HG02623 (cell line): Measurements from ENCODE around the gene CEP104.
A peak's percentile ranks its signal among the peaks of the same experiment; 100 is the strongest.
"Not testable (repeated sequence)": the region's sequence is repeated elsewhere in the genome, so short reads cannot be mapped to it uniquely, and the experiment has no call there.

Experiments used
- ATAC-seq: cut with Tn5 transposase; IDR thresholded peaks from one replicate; pipeline ENCODE4 v1.9.1; 2021; ENCODE audit warnings: moderate library complexity; ENCODE audit not compliant: unreplicated experiment

Gene CEP104

DNA sequence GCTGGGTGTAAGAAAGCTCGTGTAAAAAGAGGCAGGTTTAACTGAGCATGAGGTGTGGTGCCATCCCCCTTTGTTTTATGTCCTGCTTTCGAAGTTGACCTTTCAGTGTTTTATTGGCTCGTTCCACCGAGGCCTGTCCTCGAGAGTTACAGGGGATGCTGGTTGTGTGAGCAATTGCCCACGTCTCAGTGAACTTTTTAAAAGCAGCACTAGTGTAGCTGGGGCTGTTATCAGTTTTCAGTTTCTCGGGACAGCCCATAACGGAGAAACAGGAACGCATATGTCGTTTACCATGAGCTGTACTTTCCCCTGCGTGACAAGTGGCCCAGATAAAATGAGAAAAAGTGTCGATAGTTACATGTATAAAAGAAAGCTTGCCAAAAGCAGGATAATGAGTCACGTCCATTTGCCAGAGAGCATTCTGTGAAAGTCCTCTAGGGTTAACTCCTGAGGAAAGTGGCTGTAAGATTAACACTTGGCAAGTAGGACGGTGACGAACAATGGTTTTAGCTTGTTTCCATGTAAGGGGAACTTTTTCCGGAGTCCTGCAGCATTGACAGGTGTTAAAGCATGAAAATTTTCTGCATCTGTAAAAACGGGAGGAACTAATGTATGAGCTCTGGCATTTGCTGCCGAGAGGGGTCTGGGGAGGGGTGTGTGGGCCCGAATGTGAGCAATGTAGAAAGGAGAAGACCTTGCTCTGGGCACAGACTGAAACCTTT lies 52.9 kb downstream of the CEP104 start:
- ATAC-seq, result no peak

DNA sequence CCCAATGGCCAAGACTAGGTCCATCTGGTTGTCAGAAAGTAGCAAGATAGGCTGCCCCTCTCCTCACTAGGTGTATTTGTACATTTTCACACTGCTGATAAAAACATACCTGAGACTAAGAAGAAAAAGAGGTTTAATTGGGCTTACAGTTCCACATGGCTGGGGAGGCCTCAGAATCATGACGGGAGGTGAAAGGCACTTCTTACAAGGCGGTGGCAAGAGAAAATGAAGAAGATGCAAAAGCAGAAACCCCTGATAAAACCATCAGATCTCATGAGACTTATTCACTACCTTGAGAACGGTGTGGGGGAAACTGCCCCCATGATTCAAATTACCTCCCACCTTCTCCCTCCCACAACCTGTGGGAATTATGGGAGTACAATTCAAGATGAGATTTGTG lies 56.2 kb downstream of the CEP104 start:
- not testable (repeated sequence) for ATAC-seq

DNA sequence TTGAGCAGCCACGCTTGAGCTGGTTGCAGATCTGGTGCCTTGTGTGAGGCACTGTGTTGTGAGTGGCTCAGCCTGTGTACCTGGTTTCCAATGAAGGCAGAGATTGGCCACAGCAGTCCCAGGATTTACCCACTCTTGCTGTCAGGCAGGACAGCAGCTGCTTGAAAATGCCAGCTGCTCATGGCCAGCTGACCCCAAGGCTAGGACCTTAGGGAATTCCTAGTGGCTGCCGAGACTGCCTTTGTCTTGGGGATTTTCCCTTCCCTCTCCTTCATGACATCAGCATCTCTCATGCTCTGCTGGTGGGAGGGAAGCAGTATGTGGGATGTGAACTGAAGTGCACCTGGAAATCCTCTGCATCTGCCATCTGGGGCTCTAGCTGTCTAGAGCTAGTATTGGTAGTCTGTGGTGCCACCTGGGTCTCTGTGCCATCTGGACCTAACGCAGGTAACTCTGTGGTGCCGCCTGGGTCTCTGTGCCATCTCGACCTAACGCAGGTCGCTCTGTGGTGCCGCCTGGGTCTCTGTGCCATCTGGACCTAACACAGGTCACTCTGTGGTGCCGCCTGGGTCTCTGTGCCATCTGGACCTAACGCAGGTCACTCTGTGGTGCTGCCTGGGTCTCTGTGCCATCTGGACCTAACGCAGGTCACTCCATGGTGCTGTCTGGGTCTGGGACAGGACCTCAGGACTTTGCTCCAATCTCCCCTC lies 56.9 kb downstream of the CEP104 start:
- ATAC-seq, result no peak

DNA sequence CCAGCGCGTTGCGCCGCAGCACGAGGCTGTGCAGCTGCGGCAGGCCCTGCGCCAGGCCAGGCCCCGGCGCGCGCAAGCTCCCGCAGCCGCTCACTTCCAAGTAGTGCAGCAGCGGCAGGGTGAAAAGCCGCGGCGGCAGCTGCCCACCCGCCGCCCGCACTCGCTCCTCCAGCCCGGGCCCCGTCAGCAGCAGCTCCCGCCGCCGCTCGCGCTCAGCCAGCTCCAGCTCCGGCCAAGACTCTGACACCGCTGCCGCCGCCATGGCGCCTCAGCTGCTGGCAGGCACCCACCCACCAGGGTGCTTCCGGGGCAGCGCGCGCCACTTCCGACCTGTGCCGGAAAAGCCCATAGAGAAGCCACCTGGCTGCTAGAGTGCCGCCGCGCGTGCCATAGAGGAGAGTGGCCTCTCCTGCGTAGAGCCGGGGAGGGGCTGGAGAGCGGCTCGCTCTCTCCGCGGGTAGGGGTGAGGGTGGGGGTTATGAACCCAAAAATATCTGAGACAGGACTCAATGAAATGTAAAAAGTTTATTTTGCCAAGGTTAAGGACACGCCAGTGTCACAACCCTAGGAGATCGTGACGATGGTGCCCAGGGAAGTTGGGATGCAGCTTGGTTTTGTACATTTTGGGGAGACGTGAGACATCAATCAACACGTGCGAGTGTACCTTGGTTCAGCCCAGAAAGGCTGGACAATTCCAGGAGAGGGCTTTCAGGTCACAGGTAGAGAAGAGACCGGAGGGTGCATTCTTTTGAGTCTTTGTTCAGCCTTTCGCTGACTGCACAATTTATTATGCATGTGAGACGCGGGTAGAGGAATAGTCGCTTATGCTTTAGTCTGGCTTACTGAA lies 60.6 kb downstream of the CEP104 start, which contains the start of gene LRRC47:
Gene LRRC47, minus strand, starts transcription at position 284 of the 847 bp plus-strand sequence. Its CDS starts 22 bp downstream, at position 262.
- ATAC-seq, result peak; percentile 96

DNA sequence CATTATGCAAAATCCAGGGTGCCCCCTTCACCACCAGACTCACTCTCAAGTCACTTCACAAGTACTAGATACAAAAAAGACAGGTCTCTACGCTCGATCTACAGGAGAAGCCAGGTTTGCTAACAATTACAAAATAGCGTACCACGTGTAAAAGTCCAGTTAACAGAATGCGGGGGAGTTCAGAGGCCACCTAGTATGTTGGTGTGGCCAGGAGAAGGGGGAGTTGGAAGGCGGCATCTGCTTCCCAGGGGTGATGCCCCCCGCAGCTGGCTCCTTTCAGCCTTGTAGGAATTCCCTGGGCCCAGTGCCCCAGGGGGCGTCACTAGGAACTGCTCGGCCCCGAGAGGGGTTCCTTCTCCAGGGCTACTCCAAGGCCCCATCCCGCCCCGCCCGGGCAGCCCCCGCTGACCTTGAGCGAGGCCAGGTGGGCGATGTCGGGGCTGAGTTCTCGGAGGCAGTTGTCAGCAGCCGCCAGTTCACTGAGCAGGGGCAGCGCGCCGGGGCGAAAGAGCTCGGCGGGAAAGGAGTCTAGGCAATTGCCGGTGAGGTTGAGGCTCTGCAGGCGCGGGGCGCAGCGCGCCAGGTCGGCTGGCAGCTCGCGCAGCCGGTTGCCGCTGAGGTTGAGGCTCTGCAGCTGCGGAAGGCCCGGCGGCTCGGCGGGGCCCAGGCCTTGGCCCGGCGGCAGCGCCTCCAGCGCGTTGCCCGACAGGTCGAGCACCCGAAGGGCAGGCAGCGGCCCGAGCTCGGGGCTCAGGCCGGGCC lies 61.4 kb downstream of the CEP104 start:
- peak; percentile 13 for ATAC-seq

DNA sequence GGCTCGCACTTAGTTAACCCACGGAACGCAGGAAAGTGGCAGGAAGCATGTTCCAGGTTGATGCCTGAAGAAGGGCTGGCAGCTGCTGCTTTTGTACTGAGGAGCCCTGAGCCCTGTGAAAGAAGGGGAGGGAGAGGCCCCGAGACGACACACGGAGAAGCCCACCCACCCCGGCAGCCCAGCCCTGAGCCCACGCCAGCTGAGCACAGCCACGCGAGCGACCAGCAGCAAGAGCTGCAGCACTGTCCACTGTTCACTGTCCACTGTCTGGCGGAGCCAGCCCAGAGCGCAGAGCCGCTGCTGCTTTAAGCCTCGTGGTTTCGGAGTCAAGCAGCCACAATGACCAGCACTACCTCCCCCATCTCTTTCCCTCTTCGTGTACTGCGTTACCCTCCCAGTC lies 66.1 kb downstream of the CEP104 start:
- ATAC-seq, result no peak

DNA sequence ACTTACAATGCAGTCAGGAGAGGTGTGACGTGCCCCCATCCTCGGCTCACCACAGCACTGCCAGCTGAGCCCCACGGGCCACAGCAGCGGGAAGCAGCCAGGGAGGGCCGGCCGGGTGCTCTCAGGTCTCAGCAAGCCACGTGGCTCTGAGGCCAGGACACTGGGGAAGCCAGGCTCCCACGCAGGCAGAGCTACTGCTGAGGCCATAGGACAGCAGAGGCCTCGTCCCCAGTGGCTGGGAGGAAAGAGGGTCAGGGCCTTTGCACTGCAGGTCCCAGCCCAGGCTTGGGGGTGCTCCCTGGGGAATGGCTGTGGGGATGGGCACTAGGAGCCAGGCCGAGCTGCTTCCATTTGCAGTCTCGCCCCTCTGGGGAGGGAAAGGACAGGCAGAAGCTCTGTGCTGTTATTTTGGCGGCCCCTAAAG lies 66.5 kb downstream of the CEP104 start:
- ATAC-seq, result no peak

DNA sequence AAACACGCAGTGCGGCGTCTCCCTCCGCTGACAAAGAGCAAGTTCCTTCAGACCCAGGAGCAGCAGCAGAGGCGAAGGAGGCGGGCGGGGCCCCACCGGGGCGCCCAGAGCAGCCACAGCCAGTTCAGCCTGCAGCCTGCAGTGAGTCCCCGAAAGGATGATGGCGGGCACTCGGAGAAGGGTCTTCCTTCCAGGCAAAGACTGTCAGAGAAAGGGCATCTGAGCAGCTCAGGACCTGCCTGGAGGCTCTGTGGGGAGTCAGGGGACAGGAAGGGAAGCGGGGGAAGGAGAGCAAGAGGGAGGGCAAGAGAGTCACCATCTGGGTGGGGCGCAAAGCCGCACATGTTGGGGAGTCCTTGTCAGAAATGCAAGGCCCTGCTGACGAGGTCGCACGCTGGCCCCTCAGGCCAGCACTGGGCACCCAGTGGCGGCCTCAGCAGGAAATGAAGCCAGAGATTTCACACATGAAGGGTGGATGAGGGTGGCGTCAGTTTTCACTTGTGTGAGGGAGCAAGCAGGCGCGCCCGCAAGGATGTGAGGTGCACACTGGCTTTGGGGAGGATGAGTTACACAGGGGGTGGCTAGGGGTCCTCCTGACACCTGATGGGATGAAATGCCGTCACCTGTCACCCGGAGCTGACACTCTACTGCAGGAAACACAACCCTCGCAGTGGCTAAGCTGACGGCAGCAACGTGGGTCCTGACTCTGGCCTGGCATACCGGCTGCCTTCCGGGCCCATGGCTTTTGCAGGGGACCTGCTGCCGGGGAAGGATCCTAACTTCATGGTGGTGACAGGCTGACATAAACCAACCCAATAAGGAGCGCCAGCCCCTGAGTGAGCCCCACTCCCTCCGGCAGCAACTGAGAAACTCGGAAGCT lies 67.3 kb downstream of the CEP104 start:
- ATAC-seq, result no peak

DNA sequence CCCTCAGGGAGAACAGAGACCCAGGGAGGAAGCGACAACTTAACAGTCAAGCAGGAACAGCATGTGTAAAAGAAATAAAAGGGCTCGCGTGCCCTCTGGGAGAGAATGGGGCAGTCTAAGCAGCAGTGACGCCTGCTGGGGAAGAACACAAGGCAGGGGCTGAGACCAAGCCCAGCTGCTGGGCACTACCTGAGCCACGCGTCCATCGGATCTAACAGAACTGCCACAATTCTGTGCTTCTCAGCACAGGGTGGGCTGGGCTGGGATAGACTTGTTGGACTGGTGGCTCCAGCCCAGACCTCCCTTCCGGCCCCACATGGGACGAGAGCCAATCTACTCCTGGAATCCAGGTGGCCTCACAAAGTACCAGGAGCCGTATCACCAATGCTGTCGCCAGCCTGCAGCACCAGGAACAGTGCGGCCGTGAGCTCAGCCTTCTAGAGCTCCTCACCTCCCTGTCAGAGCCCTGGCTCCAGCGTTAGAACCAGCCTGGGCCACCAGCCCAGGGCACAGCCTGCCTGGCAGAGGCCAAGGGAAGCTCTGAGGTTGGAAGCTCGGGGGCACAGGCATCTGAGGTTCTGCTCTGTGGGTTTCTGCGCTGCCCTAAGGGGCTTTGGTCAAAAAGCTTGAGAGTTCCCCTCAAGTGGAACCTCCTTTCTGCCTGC lies 68.1 kb downstream of the CEP104 start:
- ATAC-seq, result no peak

DNA sequence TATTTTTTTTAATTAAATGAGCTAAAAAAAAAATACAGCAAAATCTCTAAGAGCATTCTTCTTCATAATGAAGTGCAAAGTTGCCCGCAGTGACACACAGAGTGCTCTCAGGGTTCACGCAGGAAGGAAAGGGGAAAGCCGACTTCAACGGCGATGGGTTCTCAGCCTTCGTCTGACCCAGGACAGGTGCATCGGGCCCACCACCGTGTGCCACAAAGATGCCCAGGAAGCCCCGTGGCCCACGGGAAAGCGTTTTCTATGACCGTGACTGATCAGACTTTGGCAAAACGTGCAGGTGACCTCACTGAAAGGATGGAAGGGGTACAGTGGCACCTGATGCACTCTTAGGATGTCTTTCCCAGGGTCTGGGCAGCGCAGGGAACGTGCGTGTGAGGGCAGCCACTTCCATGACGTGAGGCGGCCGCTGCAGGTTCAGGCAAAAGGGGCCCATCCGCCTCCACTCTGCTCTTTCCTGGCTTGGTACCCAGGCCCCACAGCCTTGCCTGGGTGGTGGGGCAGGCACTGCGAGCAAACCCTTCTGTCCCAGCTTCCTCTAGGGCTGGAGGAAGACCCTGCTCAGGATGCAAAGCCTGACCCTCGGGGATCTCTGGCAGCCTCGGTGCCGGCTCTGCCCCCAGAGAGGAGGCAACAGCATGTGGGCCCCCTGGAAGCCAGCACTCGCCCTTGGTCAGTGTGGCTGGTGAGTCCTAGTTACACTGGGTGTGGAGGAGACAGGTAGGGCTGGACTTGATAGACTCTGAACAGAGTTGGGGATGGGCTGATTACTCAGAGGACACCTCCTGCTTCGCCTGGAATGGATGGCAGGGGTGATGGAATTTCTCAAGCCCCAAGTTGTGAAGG lies 69.0 kb downstream of the CEP104 start:
- no peak for ATAC-seq

DNA sequence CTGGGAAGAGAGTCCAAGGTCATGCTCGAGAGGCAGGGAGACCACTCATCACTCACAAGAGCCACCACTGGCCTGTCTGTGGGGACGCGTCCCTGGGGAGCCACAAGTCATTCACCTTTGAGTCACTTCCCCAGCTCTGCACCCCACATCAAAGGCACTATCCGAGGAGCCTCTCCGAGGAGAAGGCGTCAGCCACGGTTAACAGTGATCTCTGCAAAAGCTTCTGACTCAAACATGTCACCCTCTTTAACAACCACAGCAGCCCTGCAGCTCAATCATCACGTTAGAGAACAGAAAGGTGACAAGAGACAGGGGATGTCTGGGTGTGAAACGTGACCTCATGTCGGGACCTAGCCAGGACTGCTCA lies 69.7 kb downstream of the CEP104 start:
- ATAC-seq, result no peak

DNA sequence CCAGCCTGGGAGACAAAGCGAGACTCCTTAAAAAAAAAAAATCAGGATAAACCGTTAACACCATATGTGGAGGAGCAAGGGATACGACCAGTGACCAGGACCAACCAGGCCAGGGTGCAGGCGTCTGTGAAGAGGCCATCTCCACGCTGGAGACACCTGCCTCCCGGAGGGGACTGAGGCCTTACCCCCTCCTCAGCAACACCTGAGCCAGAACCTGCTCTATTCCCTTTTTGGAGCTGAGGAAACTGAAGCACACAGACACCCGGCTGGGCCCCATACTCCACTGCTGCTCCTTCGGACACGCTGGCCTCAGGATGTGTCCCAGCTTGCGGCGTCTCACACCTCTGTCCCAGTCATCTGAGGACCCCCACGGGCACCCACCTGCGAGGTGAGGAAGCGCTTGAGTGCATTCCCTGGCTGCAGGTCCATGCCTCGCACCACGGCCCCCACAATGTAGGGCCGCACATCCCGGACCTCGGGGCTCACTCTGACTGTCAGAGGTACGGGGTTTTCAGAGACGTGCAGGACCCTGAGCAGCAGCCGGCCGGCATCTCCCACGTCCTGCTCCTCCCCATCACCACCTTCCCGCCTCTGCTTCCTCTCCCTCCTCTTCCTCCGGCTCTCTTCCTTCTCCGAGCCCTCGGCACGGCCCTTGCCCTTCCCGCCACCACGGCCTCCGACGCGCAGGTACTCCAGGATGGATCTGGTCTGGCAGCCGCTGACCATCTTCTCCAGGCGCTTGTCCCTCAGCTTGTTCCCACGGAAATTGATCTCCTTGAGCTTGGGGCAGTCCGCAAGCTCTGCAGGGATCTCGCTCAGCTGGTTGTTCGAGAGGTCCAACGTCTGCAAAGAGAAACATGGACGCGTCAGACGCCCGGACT lies 70.3 kb downstream of the CEP104 start:
- ATAC-seq, result no peak

DNA sequence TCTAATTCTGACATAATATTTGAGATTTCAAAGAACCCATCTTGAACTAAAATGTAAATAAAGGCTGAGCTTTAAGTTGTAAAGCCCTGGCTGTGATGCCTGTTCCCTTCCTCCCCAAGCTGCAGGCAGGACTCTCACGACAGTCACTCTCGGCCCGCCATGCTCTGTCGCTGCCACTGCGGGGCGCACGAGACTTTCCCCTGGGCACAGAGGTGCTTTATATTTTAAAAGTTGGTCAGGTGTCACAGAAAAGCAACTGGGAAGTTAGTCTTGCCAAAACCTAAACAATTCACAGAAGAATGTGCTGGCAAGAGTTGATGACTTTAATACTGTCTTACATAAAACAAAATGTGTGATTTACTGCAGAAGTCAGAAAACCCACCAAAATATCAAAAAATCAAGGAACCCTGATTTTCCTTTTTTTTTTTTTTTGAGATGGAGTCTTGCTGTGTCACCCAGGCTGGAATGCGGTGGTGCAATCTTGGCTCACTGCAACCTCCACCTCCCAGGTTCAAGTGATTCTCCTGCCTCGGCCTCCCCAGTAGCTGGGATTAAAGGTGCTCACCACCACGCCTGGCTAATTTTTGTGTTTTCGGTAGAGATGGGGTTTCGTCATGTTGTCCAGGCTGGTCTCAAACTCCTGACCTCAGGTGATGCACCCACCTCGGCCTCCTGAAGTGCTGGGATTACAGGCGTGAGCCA lies 71.4 kb downstream of the CEP104 start:
- no peak for ATAC-seq

DNA sequence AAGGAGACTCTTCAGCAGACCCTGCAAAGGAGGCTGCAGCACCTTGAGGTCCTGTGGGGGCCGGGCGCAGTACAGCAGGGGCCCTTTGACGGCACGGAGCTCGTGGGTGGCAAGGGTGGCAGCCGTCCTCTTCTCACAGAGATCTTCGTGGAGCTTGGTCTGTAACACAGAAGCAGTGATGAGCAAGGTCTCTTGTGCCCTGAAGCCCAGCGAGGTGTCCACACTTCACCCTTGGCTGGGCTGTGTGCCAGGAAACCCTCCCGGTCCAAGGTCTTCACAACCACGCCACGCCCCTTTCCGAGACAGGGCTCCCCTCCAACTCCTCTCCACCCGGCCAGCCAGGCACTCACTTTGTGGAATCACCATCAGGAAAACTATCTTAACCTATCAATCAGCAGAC lies 72.0 kb downstream of the CEP104 start:
- no peak for ATAC-seq

DNA sequence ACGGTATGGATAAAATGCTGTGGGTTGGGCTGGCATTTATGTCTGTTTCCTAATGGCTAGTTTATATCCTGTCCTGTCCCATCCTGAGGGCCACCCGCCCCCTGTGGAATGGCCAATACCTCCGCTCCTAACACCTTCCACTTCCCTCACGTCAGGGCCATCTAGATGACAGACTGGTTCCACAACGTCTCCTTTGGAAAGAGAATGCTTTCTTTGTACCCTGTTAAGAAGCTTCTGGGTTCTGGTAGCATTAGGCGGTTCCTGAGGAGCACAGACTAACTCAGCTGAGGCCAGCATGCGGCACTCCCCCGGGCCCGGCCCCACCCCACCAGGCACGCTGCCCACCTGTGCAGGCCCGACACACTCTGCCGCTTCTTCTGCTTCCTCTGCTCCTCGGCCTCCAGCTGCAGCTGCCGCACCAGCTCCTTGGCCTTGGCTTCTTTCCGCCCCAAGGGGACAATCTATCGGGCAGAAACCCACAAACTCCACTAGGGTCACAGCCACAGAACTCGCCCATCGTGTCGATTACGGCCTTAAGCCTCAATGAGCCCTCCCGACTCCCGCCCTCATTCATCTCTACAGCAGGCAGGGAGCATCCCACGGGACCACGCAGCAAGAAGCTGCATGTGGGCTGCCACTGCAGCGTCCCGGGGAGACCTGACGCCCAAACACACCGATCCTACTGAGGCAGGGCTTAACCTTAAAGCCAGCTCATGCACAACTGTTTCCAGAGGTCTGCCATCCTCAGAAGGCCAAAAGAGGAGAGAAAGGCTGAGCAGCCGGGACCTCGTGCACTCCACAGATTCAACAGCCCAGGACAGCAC lies 73.1 kb downstream of the CEP104 start:
- no peak for ATAC-seq

DNA sequence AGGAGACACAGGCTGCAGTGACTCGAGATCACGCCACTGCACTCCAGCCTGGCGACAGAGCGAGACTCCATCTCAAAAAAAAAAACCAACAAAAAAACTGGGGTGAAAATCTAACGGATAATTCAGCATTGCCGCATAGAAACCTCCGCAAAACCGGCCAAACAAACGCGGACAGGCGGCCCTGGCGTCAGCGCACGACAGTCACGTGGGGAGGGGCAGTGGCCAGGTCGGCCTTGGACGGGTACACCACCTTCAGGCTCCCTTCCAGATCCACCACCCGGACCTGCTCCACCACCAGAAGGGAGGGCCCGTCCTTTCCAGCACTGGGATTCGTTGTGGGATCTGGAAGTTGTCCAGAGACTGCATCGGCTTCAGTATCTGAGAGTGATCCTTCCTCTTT lies 76.1 kb downstream of the CEP104 start:
- no peak for ATAC-seq
